ENCODE data around the gene TSC2.

The TSC2 gene

GRCh38 chr16:2057438-2057837, 9.7 kb downstream of the TSC2 start:
- DNase-seq = no peak
- Histone ChIP-seq H3K27me3 (replicated peaks; ENCODE audit: control insufficient read depth, insufficient read depth, low read length, poor library complexity, severe bottlenecking) (no peaks in the 10 kb centered on the region), H3K36me3 (ENCODE audit: control insufficient read depth, insufficient read depth, low read length) (peaks cover 58% of the 10 kb centered on the region), H3K4me3 (ENCODE audit: insufficient read depth, low read depth, low read length, poor library complexity, severe bottlenecking) (no peak overlapping the region), H3K27ac (ENCODE audit: insufficient read depth, low read length, poor library complexity, severe bottlenecking) (no peak overlapping the region), H3K4me1 (ENCODE audit: control insufficient read depth, insufficient read depth, low read length, poor library complexity, severe bottlenecking) (no peaks in the 10 kb centered on the region), H3K9me3 (ENCODE audit: control insufficient read depth, low read length) (no peaks in the 10 kb centered on the region)

GRCh38 chr16:2058420-2058819, 10.6 kb downstream of the TSC2 start:
- no peak for DNase-seq
- no peak overlapping the region for H3K4me3 ChIP-seq (ENCODE audit: insufficient read depth, low read depth, low read length, poor library complexity, severe bottlenecking)
- H3K9me3 ChIP-seq (ENCODE audit: control insufficient read depth, low read length) = no peaks in the 10 kb centered on the region
- no peaks in the 10 kb centered on the region for H3K4me1 ChIP-seq (ENCODE audit: control insufficient read depth, insufficient read depth, low read length, poor library complexity, severe bottlenecking)
- no peak overlapping the region for H3K27ac ChIP-seq (ENCODE audit: insufficient read depth, low read length, poor library complexity, severe bottlenecking)
- H3K36me3 ChIP-seq (ENCODE audit: control insufficient read depth, insufficient read depth, low read length) = peaks cover 61% of the 10 kb centered on the region
- no peaks in the 10 kb centered on the region for H3K27me3 ChIP-seq (replicated peaks; ENCODE audit: control insufficient read depth, insufficient read depth, low read length, poor library complexity, severe bottlenecking)

- Histone ChIP-seq H3K36me3 (ENCODE audit: control insufficient read depth, insufficient read depth, low read length) (peaks cover 63% of the 10 kb centered on the region), H3K9me3 (ENCODE audit: control insufficient read depth, low read length) (no peaks in the 10 kb centered on the region), H3K4me3 (ENCODE audit: insufficient read depth, low read depth, low read length, poor library complexity, severe bottlenecking) (no peak overlapping the region), H3K27ac (ENCODE audit: insufficient read depth, low read length, poor library complexity, severe bottlenecking) (no peak overlapping the region), H3K27me3 (replicated peaks; ENCODE audit: control insufficient read depth, insufficient read depth, low read length, poor library complexity, severe bottlenecking) (no peaks in the 10 kb centered on the region), H3K4me1 (ENCODE audit: control insufficient read depth, insufficient read depth, low read length, poor library complexity, severe bottlenecking) (no peaks in the 10 kb centered on the region)
- DNase-seq = no peak
These were observed 11.1 kb downstream of the TSC2 start for GRCh38 chr16:2058872-2059271.

GRCh38 chr16:2060346-2060745, 12.6 kb downstream of the TSC2 start:
- H3K4me1 ChIP-seq (ENCODE audit: control insufficient read depth, insufficient read depth, low read length, poor library complexity, severe bottlenecking) = no peaks in the 10 kb centered on the region
- H3K9me3 ChIP-seq (ENCODE audit: control insufficient read depth, low read length) = no peaks in the 10 kb centered on the region
- peaks cover 52% of the 10 kb centered on the region for H3K36me3 ChIP-seq (ENCODE audit: control insufficient read depth, insufficient read depth, low read length)
- DNase-seq = no peak
- H3K27me3 ChIP-seq (replicated peaks; ENCODE audit: control insufficient read depth, insufficient read depth, low read length, poor library complexity, severe bottlenecking) = no peaks in the 10 kb centered on the region
- H3K4me3 ChIP-seq (ENCODE audit: insufficient read depth, low read depth, low read length, poor library complexity, severe bottlenecking) = no peak overlapping the region
- no peak overlapping the region for H3K27ac ChIP-seq (ENCODE audit: insufficient read depth, low read length, poor library complexity, severe bottlenecking)

GRCh38 chr16:2061023-2061422, 13.2 kb downstream of the TSC2 start:
- Histone ChIP-seq H3K27me3 (replicated peaks; ENCODE audit: control insufficient read depth, insufficient read depth, low read length, poor library complexity, severe bottlenecking) (no peaks in the 10 kb centered on the region), H3K27ac (ENCODE audit: insufficient read depth, low read length, poor library complexity, severe bottlenecking) (no peak overlapping the region), H3K36me3 (ENCODE audit: control insufficient read depth, insufficient read depth, low read length) (peaks cover 53% of the 10 kb centered on the region), H3K4me1 (ENCODE audit: control insufficient read depth, insufficient read depth, low read length, poor library complexity, severe bottlenecking) (no peaks in the 10 kb centered on the region), H3K9me3 (ENCODE audit: control insufficient read depth, low read length) (no peaks in the 10 kb centered on the region), H3K4me3 (ENCODE audit: insufficient read depth, low read depth, low read length, poor library complexity, severe bottlenecking) (no peak overlapping the region)
- DNase-seq = no peak

GRCh38 chr16:2061526-2061925, 13.7 kb downstream of the TSC2 start:
- Histone ChIP-seq H3K9me3 (ENCODE audit: control insufficient read depth, low read length) (no peaks in the 10 kb centered on the region), H3K4me3 (ENCODE audit: insufficient read depth, low read depth, low read length, poor library complexity, severe bottlenecking) (no peak overlapping the region), H3K27ac (ENCODE audit: insufficient read depth, low read length, poor library complexity, severe bottlenecking) (no peak overlapping the region), H3K4me1 (ENCODE audit: control insufficient read depth, insufficient read depth, low read length, poor library complexity, severe bottlenecking) (no peaks in the 10 kb centered on the region), H3K27me3 (replicated peaks; ENCODE audit: control insufficient read depth, insufficient read depth, low read length, poor library complexity, severe bottlenecking) (no peaks in the 10 kb centered on the region), H3K36me3 (ENCODE audit: control insufficient read depth, insufficient read depth, low read length) (peaks cover 53% of the 10 kb centered on the region)
- DNase-seq = no peak

- DNase-seq = no peak
- no peaks in the 10 kb centered on the region for H3K9me3 ChIP-seq (ENCODE audit: control insufficient read depth, low read length)
- H3K36me3 ChIP-seq (ENCODE audit: control insufficient read depth, insufficient read depth, low read length) = peaks cover 44% of the 10 kb centered on the region
- no peaks in the 10 kb centered on the region for H3K4me1 ChIP-seq (ENCODE audit: control insufficient read depth, insufficient read depth, low read length, poor library complexity, severe bottlenecking)
- H3K4me3 ChIP-seq (ENCODE audit: insufficient read depth, low read depth, low read length, poor library complexity, severe bottlenecking) = no peak overlapping the region
- H3K27ac ChIP-seq (ENCODE audit: insufficient read depth, low read length, poor library complexity, severe bottlenecking) = no peak overlapping the region
- no peaks in the 10 kb centered on the region for H3K27me3 ChIP-seq (replicated peaks; ENCODE audit: control insufficient read depth, insufficient read depth, low read length, poor library complexity, severe bottlenecking)
These were observed 15.0 kb downstream of the TSC2 start for GRCh38 chr16:2062801-2063200.

GRCh38 chr16:2063861-2064260, 16.1 kb downstream of the TSC2 start:
- Histone ChIP-seq H3K27me3 (replicated peaks; ENCODE audit: control insufficient read depth, insufficient read depth, low read length, poor library complexity, severe bottlenecking) (no peaks in the 10 kb centered on the region), H3K27ac (ENCODE audit: insufficient read depth, low read length, poor library complexity, severe bottlenecking) (no peak overlapping the region), H3K36me3 (ENCODE audit: control insufficient read depth, insufficient read depth, low read length) (peaks cover 37% of the 10 kb centered on the region), H3K4me3 (ENCODE audit: insufficient read depth, low read depth, low read length, poor library complexity, severe bottlenecking) (no peak overlapping the region), H3K9me3 (ENCODE audit: control insufficient read depth, low read length) (no peaks in the 10 kb centered on the region), H3K4me1 (ENCODE audit: control insufficient read depth, insufficient read depth, low read length, poor library complexity, severe bottlenecking) (no peaks in the 10 kb centered on the region)
- DNase-seq = no peak

- H3K36me3 ChIP-seq (ENCODE audit: control insufficient read depth, insufficient read depth, low read length) = peaks cover 39% of the 10 kb centered on the region
These were observed 16.7 kb downstream of the TSC2 start for GRCh38 chr16:2064368-2064945.

GRCh38 chr16:2066139-2066538, 18.4 kb downstream of the TSC2 start:
- Histone ChIP-seq H3K27ac (ENCODE audit: insufficient read depth, low read length, poor library complexity, severe bottlenecking) (no peak overlapping the region), H3K36me3 (ENCODE audit: control insufficient read depth, insufficient read depth, low read length) (peaks cover 40% of the 10 kb centered on the region), H3K27me3 (replicated peaks; ENCODE audit: control insufficient read depth, insufficient read depth, low read length, poor library complexity, severe bottlenecking) (no peaks in the 10 kb centered on the region), H3K9me3 (ENCODE audit: control insufficient read depth, low read length) (no peaks in the 10 kb centered on the region), H3K4me3 (ENCODE audit: insufficient read depth, low read depth, low read length, poor library complexity, severe bottlenecking) (no peak overlapping the region), H3K4me1 (ENCODE audit: control insufficient read depth, insufficient read depth, low read length, poor library complexity, severe bottlenecking) (no peaks in the 10 kb centered on the region)
- DNase-seq = no peak

More at GRCh38 chr16:2064368-2064945, 16.7 kb downstream of the TSC2 start:
- Histone ChIP-seq H3K9me3 (ENCODE audit: control insufficient read depth, low read length) (no peaks in the 10 kb centered on the region), H3K27ac (ENCODE audit: insufficient read depth, low read length, poor library complexity, severe bottlenecking) (no peak overlapping the region), H3K4me3 (ENCODE audit: insufficient read depth, low read depth, low read length, poor library complexity, severe bottlenecking) (no peak overlapping the region), H3K27me3 (replicated peaks; ENCODE audit: control insufficient read depth, insufficient read depth, low read length, poor library complexity, severe bottlenecking) (no peaks in the 10 kb centered on the region), H3K4me1 (ENCODE audit: control insufficient read depth, insufficient read depth, low read length, poor library complexity, severe bottlenecking) (no peaks in the 10 kb centered on the region)
- DNase-seq = no peak

Measured in effector memory CD4-positive, alpha-beta T cell (primary cell).